K562 (cell line): ENCODE results near the gene TNFSF9. TPM values are rescaled to one million over a fixed set of nuclear protein-coding genes. Genes with fewer than 3 reads are reported as not detected.

Experiments
- COPS2 ChIP-seq: fragments of 450-650 bp; conservative IDR thresholded peaks from 2 replicates; pipeline ENCODE4 v1.6.1; 2016; ENCODE audit warnings: mild to moderate bottlenecking, moderate library complexity
- ERF ChIP-seq: fragments of 450-650 bp; formaldehyde crosslinking; IDR thresholded peaks from 2 replicates; pipeline ENCODE4 v1.4.0; 2020; ENCODE audit warnings: mild to moderate bottlenecking, mixed read lengths
- FIP1L1 ChIP-seq: fragments of 200-400 bp; formaldehyde crosslinking; IDR thresholded peaks from 2 replicates; pipeline ENCODE4 v1.6.1; 2018; ENCODE audit warnings: mild to moderate bottlenecking, low read depth, low read length; ENCODE audit not compliant: poor library complexity, severe bottlenecking
- HEY1 ChIP-seq: fragments of 250-450 bp; sonication (Bioruptor Pico); IDR thresholded peaks from 2 replicates; pipeline ENCODE4 v1.5.0; 2020; ENCODE audit warnings: mild to moderate bottlenecking, moderate library complexity, borderline replicate concordance
- ILK ChIP-seq: fragments of 450-650 bp; IDR thresholded peaks from 2 replicates; pipeline ENCODE4 v1.6.1; 2016; ENCODE audit warnings: missing genetic modification characterization, low read depth, mild to moderate bottlenecking, missing compliant biosample characterization, moderate library complexity, borderline replicate concordance
- KLF10 ChIP-seq: fragments of 250-450 bp; sonication (Bioruptor Pico); IDR thresholded peaks from 2 replicates; pipeline ENCODE4 v1.6.1; 2021; ENCODE audit warnings: matching md5 sums
- KLF16 ChIP-seq: IDR thresholded peaks from 2 replicates; pipeline ENCODE4 v1.6.1; 2016; ENCODE audit warnings: antibody characterized with exemption
- MCM7 ChIP-seq, 2 experiments: fragments of 450-650 bp; IDR thresholded peaks; 2 replicates each; pipeline ENCODE4 v1.6.1; 2016 to 2018
- MTA3 ChIP-seq: fragments of 450-650 bp; formaldehyde crosslinking; IDR thresholded peaks from 2 replicates; pipeline ENCODE4 v1.6.1; 2017; ENCODE audit warnings: mild to moderate bottlenecking, borderline replicate concordance
- NFE2L1 ChIP-seq: fragments of 450-650 bp; IDR thresholded peaks from 2 replicates; pipeline ENCODE4 v1.6.1; 2016; ENCODE audit warnings: missing genetic modification characterization, low read depth, mild to moderate bottlenecking, missing compliant biosample characterization, moderate library complexity, borderline replicate concordance
- NFIX ChIP-seq: fragments of 250-450 bp; sonication (Bioruptor Pico); IDR thresholded peaks from 2 replicates; pipeline ENCODE4 v1.4.0; 2020; ENCODE audit warnings: low read depth, mild to moderate bottlenecking, moderate library complexity
- POLR2A ChIP-seq: fragments of 450-650 bp; conservative IDR thresholded peaks from 2 replicates; pipeline ENCODE4 v1.6.1; 2016
- TFAM ChIP-seq: fragments of 250-450 bp; sonication (Bioruptor Pico); conservative IDR thresholded peaks from 2 replicates; pipeline ENCODE4 v1.5.0; 2021; ENCODE audit warnings: mild to moderate bottlenecking, moderate library complexity
- ZNF354B ChIP-seq: fragments of 250-450 bp; sonication (Bioruptor Pico); IDR thresholded peaks from 2 replicates; pipeline ENCODE4 v1.4.0; 2020
- ZNF41 ChIP-seq: fragments of 250-450 bp; sonication (Bioruptor Pico); conservative IDR thresholded peaks from 2 replicates; pipeline ENCODE4 v1.4.0; 2020; ENCODE audit warnings: mild to moderate bottlenecking
- ZNF77 ChIP-seq: fragments of 250-450 bp; sonication (Bioruptor Pico); IDR thresholded peaks from 2 replicates; pipeline ENCODE4 v1.5.0; 2020
- polyA plus RNA-seq, 8 experiments: library from polyadenylated mRNA; depleted of rRNA in 4 of 8; stranded (reverse) in 5 of 8; unstranded in 3 of 8; fragments of >200 nt; fragmentation: Nextera tagmentation in 2 of 8; fragmentation: Illumina TruSeq in 1 of 8; extraction: Ambion mirVana in 2 of 8; extraction: Trizol in 1 of 8; gene quantifications; 2 replicates each; pipeline versions ENCODE4 v1.2.1 to v1.2.3, GENCODE V29; 2011 to 2014; ENCODE audit warnings: inconsistent platforms in 1 of 8, missing spikeins in 1 of 8
- total RNA-seq, 7 experiments: library from RNA; depleted of rRNA in 6 of 7; stranded (reverse); fragments of >200 nt in 6 of 7; fragmentation: Illumina TruSeq in 2 of 7; extraction: Trizol in 2 of 7; gene quantifications; 2 replicates each; pipeline versions ENCODE4 v1.2.1 to v1.2.3, GENCODE V29; 2011 to 2021; ENCODE audit warnings: low replicate concordance in 1 of 7
- TF ChIP-seq, protein P1 (sequence below), 2 experiments: fragments of 450-650 bp; conservative IDR thresholded peaks; 2 replicates each; pipeline ENCODE4 v1.6.1; 2017; ENCODE audit warnings: mild to moderate bottlenecking in 2 of 2, moderate library complexity in 2 of 2
- TF ChIP-seq, protein P2 (sequence below): fragments of 450-650 bp; IDR thresholded peaks from 2 replicates; pipeline ENCODE4 v1.7.0; 2016; ENCODE audit warnings: borderline replicate concordance
- TF ChIP-seq, protein P3 (sequence below): conservative IDR thresholded peaks from 2 replicates; pipeline ENCODE4 v1.6.1; 2011; ENCODE audit warnings: low read depth, mild to moderate bottlenecking, low read length; ENCODE audit not compliant: control insufficient read depth
- TF ChIP-seq, protein P4 (sequence below): IDR thresholded peaks from 2 replicates; pipeline ENCODE4 v1.6.1; 2016; ENCODE audit warnings: missing genetic modification characterization, missing compliant biosample characterization
- TF ChIP-seq, protein P5 (sequence below): IDR thresholded peaks from 2 replicates; pipeline ENCODE4 v1.6.1; 2011; ENCODE audit warnings: borderline replicate concordance, low read depth, mild to moderate bottlenecking, moderate library complexity, low read length; ENCODE audit not compliant: insufficient read depth, poor library complexity, severe bottlenecking

The TNFSF9 gene
- total and polyA plus RNA-seq, 9 of the 15 experiments (the other 6 are each of a cell fraction or from before 2014, with no cell fraction given) = 1.4 to 17.9 (median 6.5) TPM

DNA sequence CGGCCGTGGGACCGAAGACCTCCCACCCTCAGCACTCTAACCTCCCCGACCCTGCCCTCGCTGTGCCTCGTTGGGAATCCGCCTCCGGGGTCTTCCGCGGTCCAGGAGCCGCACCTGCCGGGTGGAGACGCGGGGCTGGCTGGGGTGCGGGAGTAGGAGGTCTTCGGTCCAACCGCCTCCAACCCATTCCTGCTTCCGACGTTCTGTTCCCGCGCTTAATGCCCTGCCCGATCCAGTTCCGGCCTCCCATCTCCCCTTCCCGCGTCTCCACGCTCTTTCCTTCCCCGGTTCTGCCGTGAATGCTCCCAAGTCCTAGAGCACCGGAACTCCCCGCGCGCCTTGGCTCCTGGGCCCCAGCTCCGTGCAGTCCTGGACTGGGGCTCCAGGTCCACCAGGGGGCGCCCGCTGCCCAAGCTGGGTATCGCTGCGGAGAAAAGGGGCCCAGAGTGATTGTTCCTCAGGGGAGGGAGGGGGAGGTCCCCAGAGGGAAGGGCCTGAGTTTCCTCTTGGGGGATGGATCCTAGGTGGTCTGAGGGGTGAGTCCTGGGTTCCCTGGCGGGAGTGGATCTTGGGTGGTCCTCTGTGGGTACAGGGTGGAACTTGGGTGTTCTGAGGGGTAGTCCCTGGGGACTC, 14.1 kb upstream of the TNFSF9 start (continued):
- TF ChIP-seq, protein P1, sequence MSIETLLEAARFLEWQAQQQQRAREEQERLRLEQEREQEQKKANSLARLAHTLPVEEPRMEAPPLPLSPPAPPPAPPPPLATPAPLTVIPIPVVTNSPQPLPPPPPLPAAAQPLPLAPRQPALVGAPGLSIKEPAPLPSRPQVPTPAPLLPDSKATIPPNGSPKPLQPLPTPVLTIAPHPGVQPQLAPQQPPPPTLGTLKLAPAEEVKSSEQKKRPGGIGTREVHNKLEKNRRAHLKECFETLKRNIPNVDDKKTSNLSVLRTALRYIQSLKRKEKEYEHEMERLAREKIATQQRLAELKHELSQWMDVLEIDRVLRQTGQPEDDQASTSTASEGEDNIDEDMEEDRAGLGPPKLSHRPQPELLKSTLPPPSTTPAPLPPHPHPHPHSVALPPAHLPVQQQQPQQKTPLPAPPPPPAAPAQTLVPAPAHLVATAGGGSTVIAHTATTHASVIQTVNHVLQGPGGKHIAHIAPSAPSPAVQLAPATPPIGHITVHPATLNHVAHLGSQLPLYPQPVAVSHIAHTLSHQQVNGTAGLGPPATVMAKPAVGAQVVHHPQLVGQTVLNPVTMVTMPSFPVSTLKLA (conservative IDR thresholded peaks at IDR 0.05) = no peak; a peak in 3 of 4 replicates
- TF ChIP-seq, protein P2, sequence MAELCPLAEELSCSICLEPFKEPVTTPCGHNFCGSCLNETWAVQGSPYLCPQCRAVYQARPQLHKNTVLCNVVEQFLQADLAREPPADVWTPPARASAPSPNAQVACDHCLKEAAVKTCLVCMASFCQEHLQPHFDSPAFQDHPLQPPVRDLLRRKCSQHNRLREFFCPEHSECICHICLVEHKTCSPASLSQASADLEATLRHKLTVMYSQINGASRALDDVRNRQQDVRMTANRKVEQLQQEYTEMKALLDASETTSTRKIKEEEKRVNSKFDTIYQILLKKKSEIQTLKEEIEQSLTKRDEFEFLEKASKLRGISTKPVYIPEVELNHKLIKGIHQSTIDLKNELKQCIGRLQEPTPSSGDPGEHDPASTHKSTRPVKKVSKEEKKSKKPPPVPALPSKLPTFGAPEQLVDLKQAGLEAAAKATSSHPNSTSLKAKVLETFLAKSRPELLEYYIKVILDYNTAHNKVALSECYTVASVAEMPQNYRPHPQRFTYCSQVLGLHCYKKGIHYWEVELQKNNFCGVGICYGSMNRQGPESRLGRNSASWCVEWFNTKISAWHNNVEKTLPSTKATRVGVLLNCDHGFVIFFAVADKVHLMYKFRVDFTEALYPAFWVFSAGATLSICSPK = no peak
- TF ChIP-seq NFIX (no peak), KLF16 (no peak), MCM7 (IDR thresholded peaks at IDR 0.05) (no peak), POLR2A (peak; percentile 59; the same call in 1 of the 2 replicates), ZNF354B (CRISPR knock-in tag) (no peak), ZNF41 (CRISPR knock-in tag) (no peak), KLF10 (CRISPR knock-in tag) (no peak), ZNF77 (CRISPR knock-in tag) (no peak), NFE2L1 (tag) (no peak), TFAM (CRISPR knock-in tag) (no peak), FIP1L1 (no peak), COPS2 (no peak), MTA3 (peak; percentile 20; the same call in 1 of the 2 replicates), ERF (no peak), HEY1 (CRISPR knock-in tag) (no peak), ILK (tag) (no peak)
- TF ChIP-seq, protein P3, sequence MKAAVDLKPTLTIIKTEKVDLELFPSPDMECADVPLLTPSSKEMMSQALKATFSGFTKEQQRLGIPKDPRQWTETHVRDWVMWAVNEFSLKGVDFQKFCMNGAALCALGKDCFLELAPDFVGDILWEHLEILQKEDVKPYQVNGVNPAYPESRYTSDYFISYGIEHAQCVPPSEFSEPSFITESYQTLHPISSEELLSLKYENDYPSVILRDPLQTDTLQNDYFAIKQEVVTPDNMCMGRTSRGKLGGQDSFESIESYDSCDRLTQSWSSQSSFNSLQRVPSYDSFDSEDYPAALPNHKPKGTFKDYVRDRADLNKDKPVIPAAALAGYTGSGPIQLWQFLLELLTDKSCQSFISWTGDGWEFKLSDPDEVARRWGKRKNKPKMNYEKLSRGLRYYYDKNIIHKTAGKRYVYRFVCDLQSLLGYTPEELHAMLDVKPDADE = peak; percentile 53
- TF ChIP-seq, protein P4, sequence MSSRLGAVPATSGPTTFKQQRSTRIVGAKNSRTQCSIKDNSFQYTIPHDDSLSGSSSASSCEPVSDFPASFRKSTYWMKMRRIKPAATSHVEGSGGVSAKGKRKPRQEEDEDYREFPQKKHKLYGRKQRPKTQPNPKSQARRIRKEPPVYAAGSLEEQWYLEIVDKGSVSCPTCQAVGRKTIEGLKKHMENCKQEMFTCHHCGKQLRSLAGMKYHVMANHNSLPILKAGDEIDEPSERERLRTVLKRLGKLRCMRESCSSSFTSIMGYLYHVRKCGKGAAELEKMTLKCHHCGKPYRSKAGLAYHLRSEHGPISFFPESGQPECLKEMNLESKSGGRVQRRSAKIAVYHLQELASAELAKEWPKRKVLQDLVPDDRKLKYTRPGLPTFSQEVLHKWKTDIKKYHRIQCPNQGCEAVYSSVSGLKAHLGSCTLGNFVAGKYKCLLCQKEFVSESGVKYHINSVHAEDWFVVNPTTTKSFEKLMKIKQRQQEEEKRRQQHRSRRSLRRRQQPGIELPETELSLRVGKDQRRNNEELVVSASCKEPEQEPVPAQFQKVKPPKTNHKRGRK (tag) = no peak
- TF ChIP-seq, protein P5, sequence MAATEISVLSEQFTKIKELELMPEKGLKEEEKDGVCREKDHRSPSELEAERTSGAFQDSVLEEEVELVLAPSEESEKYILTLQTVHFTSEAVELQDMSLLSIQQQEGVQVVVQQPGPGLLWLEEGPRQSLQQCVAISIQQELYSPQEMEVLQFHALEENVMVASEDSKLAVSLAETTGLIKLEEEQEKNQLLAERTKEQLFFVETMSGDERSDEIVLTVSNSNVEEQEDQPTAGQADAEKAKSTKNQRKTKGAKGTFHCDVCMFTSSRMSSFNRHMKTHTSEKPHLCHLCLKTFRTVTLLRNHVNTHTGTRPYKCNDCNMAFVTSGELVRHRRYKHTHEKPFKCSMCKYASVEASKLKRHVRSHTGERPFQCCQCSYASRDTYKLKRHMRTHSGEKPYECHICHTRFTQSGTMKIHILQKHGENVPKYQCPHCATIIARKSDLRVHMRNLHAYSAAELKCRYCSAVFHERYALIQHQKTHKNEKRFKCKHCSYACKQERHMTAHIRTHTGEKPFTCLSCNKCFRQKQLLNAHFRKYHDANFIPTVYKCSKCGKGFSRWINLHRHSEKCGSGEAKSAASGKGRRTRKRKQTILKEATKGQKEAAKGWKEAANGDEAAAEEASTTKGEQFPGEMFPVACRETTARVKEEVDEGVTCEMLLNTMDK = no peak
